GM12865 (cell line): ENCODE measurements around the gene CEP192.

Experiments
- DNase-seq: peaks from one replicate; pipeline ENCODE4 v3.0.0; 2010; ENCODE audit warnings: low read depth
- H3K4me3 ChIP-seq: 2 replicates; pipeline ENCODE4 v1.5.1; 2011; ENCODE audit warnings: mild to moderate bottlenecking, low read depth, low read length, control low read depth
- CTCF ChIP-seq: IDR thresholded peaks from 2 replicates; pipeline ENCODE4 v1.5.1; 2011; ENCODE audit warnings: low read length, control low read depth, low read depth, inconsistent platforms; ENCODE audit not compliant: insufficient read depth; ENCODE audit errors: missing control alignments

CEP192 gene

DNA sequence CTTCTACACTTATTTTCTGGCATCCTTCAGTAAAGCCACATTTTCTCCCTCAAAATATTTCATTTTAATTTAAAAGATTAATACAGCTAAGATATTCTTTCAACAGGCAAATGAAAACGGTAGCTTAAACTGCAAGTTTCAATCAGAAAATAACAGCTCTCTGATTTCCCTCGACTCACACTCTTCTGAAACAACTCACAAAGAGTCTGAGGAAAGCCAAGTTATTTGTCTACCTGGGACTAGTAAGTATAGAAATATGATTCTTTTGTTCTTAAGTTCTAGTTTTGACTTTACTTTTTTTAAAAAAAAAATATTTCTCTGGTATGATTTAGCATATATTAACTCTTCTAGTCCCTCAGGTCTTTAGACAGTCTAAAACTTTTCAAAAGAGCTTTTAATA is 27.2 kb downstream of the CEP192 start:
- no peak for DNase-seq
- no peak for TF ChIP-seq CTCF
- H3K4me3 ChIP-seq: no peak overlapping the region

- DNase-seq: peak; percentile 66
- H3K4me3 ChIP-seq: no peak overlapping the region
These were observed 28.1 kb downstream of the CEP192 start for GRCh38 chr18:13019301-13019700.

DNA sequence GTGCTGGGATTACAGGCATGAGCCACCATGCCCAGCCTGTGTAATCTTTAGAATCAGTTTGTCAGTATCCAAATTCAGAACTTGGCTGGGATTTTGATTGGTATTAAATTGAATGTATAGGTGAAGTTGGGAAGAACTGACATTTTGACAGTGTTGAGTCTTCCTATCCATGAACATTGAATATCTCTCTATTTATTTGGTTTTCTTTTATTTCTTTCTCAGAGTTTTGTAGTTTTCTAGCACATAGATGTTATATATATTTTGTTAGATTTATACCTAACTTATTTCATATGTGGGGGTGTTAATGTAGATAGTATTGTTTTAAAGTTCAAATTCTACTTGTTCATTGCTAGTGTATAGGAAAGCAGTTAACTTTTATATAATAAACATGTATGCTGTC is 31.5 kb downstream of the CEP192 start:
- no peak for TF ChIP-seq CTCF
- H3K4me3 ChIP-seq: no peak overlapping the region
- no peak for DNase-seq

More at GRCh38 chr18:13019301-13019700, 28.1 kb downstream of the CEP192 start:
- TF ChIP-seq CTCF: no peak

DNA sequence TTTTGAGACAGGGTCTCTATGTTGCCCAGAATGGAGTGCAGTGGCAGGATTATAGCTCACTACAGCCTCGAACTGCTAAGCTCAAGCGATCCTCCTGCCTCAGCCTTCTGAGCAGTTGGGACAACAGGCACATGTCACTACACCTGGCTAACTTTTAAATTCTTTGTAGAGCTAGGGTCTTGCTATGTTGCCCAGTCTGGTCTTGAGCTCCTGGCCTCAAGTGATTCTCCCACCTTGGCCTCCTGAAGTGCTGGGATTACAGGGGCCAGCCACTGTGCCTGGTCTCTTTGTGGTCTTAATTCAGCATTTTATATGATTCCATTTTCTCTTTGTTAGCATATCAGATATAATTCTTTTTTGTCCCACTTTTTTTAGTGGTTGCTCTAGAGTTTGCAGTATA is 34.1 kb downstream of the CEP192 start:
- TF ChIP-seq CTCF: no peak
- H3K4me3 ChIP-seq: no peak overlapping the region

DNA sequence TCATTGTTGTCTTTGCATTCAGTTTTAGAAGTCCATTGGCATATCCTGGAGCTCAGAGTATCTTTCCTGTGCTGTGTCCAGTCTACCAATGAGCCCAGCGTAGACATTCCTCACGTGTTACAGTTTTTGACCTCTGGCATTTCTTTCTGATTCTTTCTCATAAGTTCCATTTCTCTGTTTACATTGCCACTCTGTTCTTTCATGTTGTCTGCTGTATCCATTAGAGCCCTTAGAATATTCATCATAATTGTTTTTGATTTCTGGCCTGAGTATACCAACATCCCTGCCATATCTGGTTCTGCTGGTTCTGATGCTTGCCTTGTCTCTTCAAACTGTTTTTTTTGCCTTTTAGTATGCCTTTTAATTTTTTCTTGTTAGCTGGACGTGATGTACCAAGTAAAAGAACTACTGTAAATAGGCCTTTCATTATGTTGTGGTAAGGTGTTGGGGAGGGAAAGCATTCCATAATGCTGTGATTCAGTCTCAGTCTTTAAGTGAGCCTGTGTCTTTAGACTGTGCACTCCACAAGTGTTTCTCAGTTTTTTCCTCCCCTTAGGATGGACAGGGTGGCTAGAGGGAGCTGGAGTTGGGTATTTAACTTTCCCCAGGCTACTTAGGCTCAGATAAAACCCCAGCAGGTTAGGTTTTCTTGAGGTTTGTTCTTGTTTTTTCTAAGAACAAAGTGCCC is 35.6 kb downstream of the CEP192 start:
- TF ChIP-seq CTCF: no peak
- H3K4me3 ChIP-seq: no peak overlapping the region
- DNase-seq: no peak

More for the DNA sequence above, 34.1 kb downstream of the CEP192 start:
- DNase-seq: no peak

GRCh38 chr18:13028869-13029268 is 37.7 kb downstream of the CEP192 start:
- TF ChIP-seq CTCF: no peak
- H3K4me3 ChIP-seq: no peak overlapping the region
- DNase-seq: no peak

DNA sequence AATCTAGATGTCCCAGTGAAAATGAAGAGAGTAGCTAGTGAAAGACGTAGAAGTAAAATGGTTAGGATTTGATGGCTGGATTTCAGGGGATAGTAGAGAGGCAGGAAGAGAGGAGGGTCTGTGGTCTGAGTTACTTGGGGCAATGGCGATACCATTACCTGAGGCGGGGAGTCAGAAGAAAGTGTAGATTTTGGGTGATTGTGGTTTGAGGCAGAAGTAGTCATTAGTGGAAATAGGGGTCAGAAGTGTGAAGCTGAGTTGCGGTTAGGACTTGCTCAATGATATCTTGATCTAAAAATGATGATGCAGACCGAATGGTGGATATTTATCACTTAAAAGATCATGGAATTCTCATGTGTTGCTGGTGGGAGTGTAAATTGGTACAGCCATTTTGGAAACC is 41.0 kb downstream of the CEP192 start:
- no peak for TF ChIP-seq CTCF

More for the DNA sequence above, 41.0 kb downstream of the CEP192 start:
- DNase-seq: no peak
- H3K4me3 ChIP-seq: no peak overlapping the region
